NCI-H345 (cell line): ENCODE results near the gene POFUT1.
"Not testable (repeated sequence)": the region's sequence is repeated elsewhere in the genome, so short reads cannot be mapped to it uniquely, and the experiment has no call there.

Experiments
- DNase-seq: peaks from one replicate; lab custom pipeline; 2025; lab: John Stamatoyannopoulos, UW

POFUT1 gene

GRCh38 chr20:32189123-32189410, 18.6 kb upstream of the POFUT1 start:
- no peak for DNase-seq

- DNase-seq: peak; percentile 43
Measured at GRCh38 chr20:32189691-32190615, 17.7 kb upstream of the POFUT1 start.

- DNase-seq: peak; percentile 19
Measured at GRCh38 chr20:32190616-32191415, 16.9 kb upstream of the POFUT1 start.

GRCh38 chr20:32191422-32191821, 16.3 kb upstream of the POFUT1 start:
- DNase-seq: no peak

- DNase-seq: no peak
Measured at GRCh38 chr20:32191873-32192272, 15.8 kb upstream of the POFUT1 start.

GRCh38 chr20:32192698-32193097, 15.0 kb upstream of the POFUT1 start:
- no peak for DNase-seq

GRCh38 chr20:32193336-32193735, 14.3 kb upstream of the POFUT1 start:
- not testable (repeated sequence) for DNase-seq

- DNase-seq: no peak
Measured at GRCh38 chr20:32193996-32194395, 13.7 kb upstream of the POFUT1 start.

- no peak for DNase-seq
Measured at GRCh38 chr20:32195581-32195980, 12.1 kb upstream of the POFUT1 start.

- DNase-seq: not testable (repeated sequence)
Measured at GRCh38 chr20:32196613-32197012, 11.1 kb upstream of the POFUT1 start.

- DNase-seq: not testable (repeated sequence)
Measured at GRCh38 chr20:32197136-32197535, 10.5 kb upstream of the POFUT1 start.

GRCh38 chr20:32199006-32199405, 8.7 kb upstream of the POFUT1 start:
- DNase-seq: no peak

GRCh38 chr20:32201296-32201976, 6.2 kb upstream of the POFUT1 start:
- no peak for DNase-seq

GRCh38 chr20:32201977-32202363, 5.7 kb upstream of the POFUT1 start:
- DNase-seq: no peak

- no peak for DNase-seq
Measured at GRCh38 chr20:32203356-32204204, 4.1 kb upstream of the POFUT1 start.

- DNase-seq: no peak
Measured at GRCh38 chr20:32204205-32205109, 3.2 kb upstream of the POFUT1 start.

GRCh38 chr20:32205110-32205842, 2.4 kb upstream of the POFUT1 start:
- no peak for DNase-seq

GRCh38 chr20:32205843-32206759, 1.6 kb upstream of the POFUT1 start:
- DNase-seq: no peak
